ENCODE results near the gene EFHD1. TPM values are rescaled to one million over a fixed set of nuclear protein-coding genes. Genes with fewer than 3 reads are reported as not detected.

Gene EFHD1
- total RNA-seq, 1 donor from 2014 or later = 142 TPM

GRCh38 chr2:232610081-232610480 is 23.3 kb upstream of the EFHD1 start:
- DNase-seq (ENCODE audit: low spot score in 2 of 2) = no peak
- no peaks in the 10 kb centered on the region for H3K9me3 ChIP-seq
- no peak overlapping the region for H3K4me3 ChIP-seq
- H3K36me3 ChIP-seq = no peaks in the 10 kb centered on the region
- no peak overlapping the region for H3K27ac ChIP-seq
- TF ChIP-seq CTCF (IDR thresholded peaks at IDR 0.05) = no peak
- intact Hi-C loops (cut with DNase I) = no loop called here
- no peaks in the 10 kb centered on the region for H3K4me1 ChIP-seq
- H3K27me3 ChIP-seq = no peaks in the 10 kb centered on the region

GRCh38 chr2:232611061-232611460 is 22.3 kb upstream of the EFHD1 start:
- intact Hi-C loops (cut with DNase I) = loop anchor here (1.0 kb wide), 2 partner anchors 22 to 58 kb away; partner anchors contain the start of gene EFHD1
- no peaks in the 10 kb centered on the region for H3K36me3 ChIP-seq
- H3K4me1 ChIP-seq = no peaks in the 10 kb centered on the region
- H3K27ac ChIP-seq = no peak overlapping the region
- no peaks in the 10 kb centered on the region for H3K9me3 ChIP-seq
- no peak for DNase-seq (ENCODE audit: low spot score in 2 of 2)
- H3K27me3 ChIP-seq = no peaks in the 10 kb centered on the region
- no peak for TF ChIP-seq CTCF (IDR thresholded peaks at IDR 0.05)
- H3K4me3 ChIP-seq = no peak overlapping the region

GRCh38 chr2:232611559-232612218 is 21.7 kb upstream of the EFHD1 start:
- no peak overlapping the region for H3K4me3 ChIP-seq
- H3K27ac ChIP-seq = peak overlapping the region in 1 of 2 donors; percentile 27
- H3K36me3 ChIP-seq = no peaks in the 10 kb centered on the region
- no peaks in the 10 kb centered on the region for H3K9me3 ChIP-seq
- TF ChIP-seq CTCF (IDR thresholded peaks at IDR 0.05) = peak; percentile 79 to 92 (median 89)
- no peaks in the 10 kb centered on the region for H3K4me1 ChIP-seq
- DNase-seq (ENCODE audit: low spot score in 2 of 2) = peak in 1 of 2 donors; percentile 84
- intact Hi-C loops (cut with DNase I) = loop anchor here (1.0 kb wide), 2 partner anchors 22 to 58 kb away; partner anchors contain the start of gene EFHD1
- H3K27me3 ChIP-seq = no peaks in the 10 kb centered on the region

- Histone ChIP-seq H3K4me3 (no peak overlapping the region), H3K27me3 (no peaks in the 10 kb centered on the region), H3K27ac (no peak overlapping the region), H3K4me1 (no peaks in the 10 kb centered on the region), H3K9me3 (no peaks in the 10 kb centered on the region), H3K36me3 (no peaks in the 10 kb centered on the region)
- intact Hi-C loops (cut with DNase I) = no loop called here
- DNase-seq (ENCODE audit: low spot score in 2 of 2) = no peak
- no peak for TF ChIP-seq CTCF (IDR thresholded peaks at IDR 0.05)
Measured at GRCh38 chr2:232613538-232614134, 19.8 kb upstream of the EFHD1 start.

GRCh38 chr2:232615339-232615738 is 18.1 kb upstream of the EFHD1 start:
- Histone ChIP-seq H3K27ac (no peak overlapping the region), H3K36me3 (no peaks in the 10 kb centered on the region), H3K27me3 (no peaks in the 10 kb centered on the region), H3K4me1 (no peaks in the 10 kb centered on the region), H3K4me3 (no peak overlapping the region), H3K9me3 (no peaks in the 10 kb centered on the region)
- intact Hi-C loops (cut with DNase I) = no loop called here
- no peak for TF ChIP-seq CTCF (IDR thresholded peaks at IDR 0.05)
- DNase-seq (ENCODE audit: low spot score in 2 of 2) = no peak

All from ascending aorta (tissue), 2 donors.